Neural crest cell (in vitro differentiated cells): Measurements from ENCODE around the gene ZBTB20. TPM values are rescaled to one million over a fixed set of nuclear protein-coding genes. Genes with fewer than 3 reads are reported as not detected.

Experiments
- DNase-seq: peaks from one replicate; pipeline ENCODE4 v3.0.0; 2021; ENCODE audit warnings: low read depth, mixed read lengths, low spot score
- H3K27ac Mint-ChIP-seq: one replicate; pipeline ENCODE4 v1.8.0; 2021; ENCODE audit warnings: mild to moderate bottlenecking, mixed read lengths; ENCODE audit not compliant: unreplicated experiment
- H3K27me3 Mint-ChIP-seq: 2 replicates; pipeline ENCODE4 v1.8.0; 2021; ENCODE audit warnings: low read depth, mild to moderate bottlenecking, mixed read lengths
- H3K36me3 Mint-ChIP-seq: 2 replicates; pipeline ENCODE4 v1.8.0; 2021; ENCODE audit warnings: low read depth, mild to moderate bottlenecking, mixed read lengths
- H3K4me1 Mint-ChIP-seq: 2 replicates; pipeline ENCODE4 v1.8.0; 2021; ENCODE audit warnings: mixed read lengths
- H3K4me3 Mint-ChIP-seq: one replicate; pipeline ENCODE4 v1.8.0; 2021; ENCODE audit warnings: mild to moderate bottlenecking, mixed read lengths
- H3K9me3 Mint-ChIP-seq: 2 replicates; pipeline ENCODE4 v1.8.0; 2021; ENCODE audit warnings: mixed read lengths
- total RNA-seq: library from RNA; stranded (reverse); gene quantifications from 2 replicates; pipeline ENCODE4 v1.2.1, GENCODE V29; 2021
- TF ChIP-seq, protein P1 (sequence below): fragments of 200-600 bp; sonication (generic); conservative IDR thresholded peaks from 2 replicates; pipeline ENCODE4 v1.5.0; 2021; ENCODE audit warnings: antibody characterized with exemption, mild to moderate bottlenecking

The ZBTB20 gene
- total RNA-seq, 1 donor from 2014 or later: 12.4 TPM

DNA sequence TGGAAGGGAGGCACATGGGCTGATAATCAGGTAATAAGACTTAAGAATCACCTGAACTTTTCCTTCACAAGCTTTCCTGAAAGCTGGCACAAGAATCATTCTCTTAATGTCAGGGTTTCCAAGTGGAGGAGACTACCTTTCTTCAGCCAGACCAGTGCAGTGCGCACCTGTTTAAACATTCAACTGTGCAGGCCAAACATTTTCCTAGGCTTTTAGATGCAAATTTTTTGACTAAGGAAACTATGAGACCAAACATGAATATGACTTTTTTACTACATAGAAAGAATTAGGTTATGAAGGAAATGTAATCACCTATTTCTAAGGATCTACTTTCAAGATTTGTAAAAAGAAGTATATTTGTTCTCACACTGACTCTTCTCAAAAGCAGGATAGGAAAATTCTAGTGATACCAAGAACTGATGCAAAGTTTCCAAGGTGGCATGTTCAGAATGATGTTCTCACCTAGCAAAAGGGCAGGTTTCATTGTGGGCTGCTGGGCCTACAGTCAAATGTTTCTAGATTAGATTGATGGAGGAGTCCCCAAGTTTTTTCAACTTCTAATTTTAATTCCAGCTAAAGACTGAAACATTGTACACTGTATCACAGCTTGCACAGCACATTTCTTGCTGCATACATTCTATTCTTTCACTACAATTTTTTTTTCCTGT lies 514.2 kb downstream of the ZBTB20 start:
- peaks cover 6% of the 10 kb centered on the region for H3K36me3 Mint-ChIP-seq
- TF ChIP-seq, protein P1, sequence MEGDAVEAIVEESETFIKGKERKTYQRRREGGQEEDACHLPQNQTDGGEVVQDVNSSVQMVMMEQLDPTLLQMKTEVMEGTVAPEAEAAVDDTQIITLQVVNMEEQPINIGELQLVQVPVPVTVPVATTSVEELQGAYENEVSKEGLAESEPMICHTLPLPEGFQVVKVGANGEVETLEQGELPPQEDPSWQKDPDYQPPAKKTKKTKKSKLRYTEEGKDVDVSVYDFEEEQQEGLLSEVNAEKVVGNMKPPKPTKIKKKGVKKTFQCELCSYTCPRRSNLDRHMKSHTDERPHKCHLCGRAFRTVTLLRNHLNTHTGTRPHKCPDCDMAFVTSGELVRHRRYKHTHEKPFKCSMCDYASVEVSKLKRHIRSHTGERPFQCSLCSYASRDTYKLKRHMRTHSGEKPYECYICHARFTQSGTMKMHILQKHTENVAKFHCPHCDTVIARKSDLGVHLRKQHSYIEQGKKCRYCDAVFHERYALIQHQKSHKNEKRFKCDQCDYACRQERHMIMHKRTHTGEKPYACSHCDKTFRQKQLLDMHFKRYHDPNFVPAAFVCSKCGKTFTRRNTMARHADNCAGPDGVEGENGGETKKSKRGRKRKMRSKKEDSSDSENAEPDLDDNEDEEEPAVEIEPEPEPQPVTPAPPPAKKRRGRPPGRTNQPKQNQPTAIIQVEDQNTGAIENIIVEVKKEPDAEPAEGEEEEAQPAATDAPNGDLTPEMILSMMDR: no peak
- no peak overlapping the region for H3K27ac Mint-ChIP-seq
- H3K27me3 Mint-ChIP-seq: no peaks in the 10 kb centered on the region
- no peak for DNase-seq
- H3K4me1 Mint-ChIP-seq: no peaks in the 10 kb centered on the region
- H3K4me3 Mint-ChIP-seq: no peak overlapping the region
- peaks cover 9% of the 10 kb centered on the region for H3K9me3 Mint-ChIP-seq

DNA sequence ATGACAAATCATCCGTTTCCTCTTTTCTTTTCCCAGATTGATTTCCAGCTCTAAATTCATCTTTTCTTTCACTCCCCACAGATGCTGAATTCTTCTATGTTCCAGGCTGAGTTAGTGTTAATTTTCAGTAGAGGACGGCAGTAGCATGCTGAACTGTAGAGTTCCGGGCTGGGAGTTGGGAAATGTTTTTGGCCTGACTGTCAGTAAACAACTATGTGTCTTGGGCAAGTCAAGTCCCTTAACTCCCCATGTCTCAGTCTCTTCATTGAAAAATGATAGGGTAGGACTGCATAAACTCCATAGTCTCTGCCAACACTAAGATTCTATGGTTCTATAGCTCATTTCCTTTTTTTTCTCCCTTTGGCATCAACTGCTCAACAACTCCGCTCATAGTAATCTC lies 519.3 kb downstream of the ZBTB20 start:
- Mint-ChIP-seq H3K9me3 (no peaks in the 10 kb centered on the region), H3K36me3 (no peaks in the 10 kb centered on the region), H3K4me1 (peaks cover 36% of the 10 kb centered on the region), H3K27me3 (no peaks in the 10 kb centered on the region), H3K27ac (no peak overlapping the region), H3K4me3 (no peak overlapping the region)
- DNase-seq: no peak
- TF ChIP-seq, protein P1: no peak

DNA sequence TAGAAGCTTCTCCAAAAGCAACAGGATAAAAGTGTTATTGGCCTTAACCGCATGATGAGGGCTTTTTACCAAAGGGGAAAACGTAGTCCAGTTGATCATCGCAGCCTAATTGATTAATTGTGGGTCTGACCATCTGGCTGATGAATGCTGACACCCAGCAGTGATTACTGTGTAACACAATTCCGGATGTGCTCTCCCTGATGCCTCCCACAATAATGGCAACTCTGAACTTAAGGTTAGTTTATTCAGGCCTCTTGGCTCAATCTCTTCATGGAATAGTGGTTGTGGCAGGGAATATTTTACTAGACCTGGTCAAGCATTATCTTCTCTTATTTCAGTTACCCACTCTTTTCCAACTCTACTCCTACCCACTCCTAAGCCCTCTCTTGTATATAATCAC lies 520.3 kb downstream of the ZBTB20 start:
- DNase-seq: no peak
- H3K27me3 Mint-ChIP-seq: no peaks in the 10 kb centered on the region
- no peaks in the 10 kb centered on the region for H3K9me3 Mint-ChIP-seq
- H3K4me3 Mint-ChIP-seq: no peak overlapping the region
- H3K4me1 Mint-ChIP-seq: peaks cover 37% of the 10 kb centered on the region
- no peaks in the 10 kb centered on the region for H3K36me3 Mint-ChIP-seq
- no peak overlapping the region for H3K27ac Mint-ChIP-seq
- TF ChIP-seq, protein P1: no peak

DNA sequence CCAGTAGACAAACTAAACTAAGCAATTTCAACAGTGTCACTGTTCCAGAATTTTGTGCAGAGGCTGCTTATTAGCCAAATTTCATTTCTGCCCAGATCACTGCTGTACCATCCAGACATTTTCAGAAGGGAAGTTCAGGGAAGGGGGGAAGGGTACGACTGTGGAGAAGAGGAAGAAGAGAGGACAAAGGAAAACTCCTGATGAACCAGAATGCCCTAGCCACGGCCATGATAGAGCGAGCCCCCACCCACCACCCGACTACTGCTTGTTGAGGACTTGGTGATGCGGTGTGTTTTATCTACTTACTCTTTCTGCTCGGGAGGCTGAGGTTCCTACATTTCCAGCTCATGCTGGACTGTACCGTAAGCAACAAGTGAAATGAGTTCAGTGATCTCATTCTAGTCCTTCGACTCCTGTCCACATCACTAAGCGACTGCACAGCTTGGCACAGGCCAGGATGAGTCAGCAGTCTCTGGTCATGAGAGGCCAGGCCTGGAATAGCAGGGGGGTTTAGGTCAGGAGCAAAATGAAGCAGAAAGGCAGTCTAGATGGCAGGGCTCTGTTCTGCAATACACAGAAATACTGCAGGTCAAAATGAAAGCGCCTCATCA lies 522.4 kb downstream of the ZBTB20 start:
- Mint-ChIP-seq H3K4me1 (peaks cover 37% of the 10 kb centered on the region), H3K4me3 (peak overlapping the region; percentile 28), H3K9me3 (no peaks in the 10 kb centered on the region), H3K36me3 (no peaks in the 10 kb centered on the region), H3K27ac (peak overlapping the region; percentile 95), H3K27me3 (no peaks in the 10 kb centered on the region)
- TF ChIP-seq, protein P1: no peak
- peak; percentile 6 for DNase-seq

DNA sequence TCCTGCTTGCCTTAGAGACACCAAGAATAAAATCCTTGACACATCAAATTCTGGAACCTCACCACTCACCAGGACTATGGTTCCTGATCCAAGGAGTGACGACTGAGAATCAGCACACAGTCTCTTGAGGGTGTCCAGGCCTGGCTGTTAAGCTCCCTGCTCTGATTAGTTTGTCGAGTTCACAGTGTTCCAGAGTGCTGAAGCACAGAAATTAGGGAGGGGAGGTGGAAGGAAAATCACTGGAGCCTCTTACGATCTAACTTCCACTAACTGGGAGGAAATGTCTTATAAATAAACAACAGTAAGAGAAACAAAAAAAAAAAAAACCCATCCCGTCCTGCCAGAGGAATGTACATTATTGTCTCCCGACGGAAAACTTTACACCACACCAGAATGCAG lies 523.0 kb downstream of the ZBTB20 start:
- Mint-ChIP-seq H3K4me1 (peaks cover 37% of the 10 kb centered on the region), H3K4me3 (no peak overlapping the region), H3K36me3 (no peaks in the 10 kb centered on the region), H3K9me3 (no peaks in the 10 kb centered on the region), H3K27me3 (no peaks in the 10 kb centered on the region), H3K27ac (peak overlapping the region; percentile 95)
- TF ChIP-seq, protein P1: no peak
- no peak for DNase-seq
